GM21619 (cell line): ENCODE measurements around the gene IP6K3.

Source experiments
- ATAC-seq: cut with Tn5 transposase; IDR thresholded peaks from one replicate; pipeline ENCODE4 v1.9.1; 2021; ENCODE audit not compliant: unreplicated experiment

Gene IP6K3

DNA sequence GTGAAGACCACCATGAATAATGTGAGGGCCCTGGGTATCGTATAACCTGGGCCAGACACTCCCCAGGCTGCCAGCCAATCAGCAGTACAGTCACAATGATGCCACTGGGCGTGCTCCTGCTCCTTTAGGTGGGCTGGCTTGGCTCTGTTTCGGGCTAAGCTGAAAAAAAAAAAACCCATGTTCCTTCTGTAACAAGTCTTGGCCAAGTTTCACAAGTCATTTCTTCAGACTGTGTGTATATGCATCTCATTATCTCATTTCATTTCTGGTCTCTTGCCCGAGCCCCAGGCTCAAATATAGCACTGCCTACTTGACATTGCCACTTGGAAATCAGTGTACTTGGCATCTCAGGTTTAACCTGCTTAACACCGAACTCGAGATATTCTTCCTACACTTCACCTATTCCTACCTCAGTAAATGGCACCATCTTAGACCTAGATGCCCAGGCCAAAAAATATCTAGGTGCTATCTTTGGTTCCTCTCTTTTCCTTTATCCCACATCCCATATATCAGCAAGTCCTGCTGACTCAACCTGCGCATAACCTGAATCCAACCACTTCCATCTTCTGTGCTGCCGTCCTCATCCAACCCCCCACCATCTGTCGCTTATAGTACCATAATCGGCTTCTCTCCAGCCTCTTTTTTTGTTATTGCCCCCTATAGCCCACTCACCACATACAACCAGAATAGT is 37.0 kb downstream of the IP6K3 start:
- no peak for ATAC-seq

DNA sequence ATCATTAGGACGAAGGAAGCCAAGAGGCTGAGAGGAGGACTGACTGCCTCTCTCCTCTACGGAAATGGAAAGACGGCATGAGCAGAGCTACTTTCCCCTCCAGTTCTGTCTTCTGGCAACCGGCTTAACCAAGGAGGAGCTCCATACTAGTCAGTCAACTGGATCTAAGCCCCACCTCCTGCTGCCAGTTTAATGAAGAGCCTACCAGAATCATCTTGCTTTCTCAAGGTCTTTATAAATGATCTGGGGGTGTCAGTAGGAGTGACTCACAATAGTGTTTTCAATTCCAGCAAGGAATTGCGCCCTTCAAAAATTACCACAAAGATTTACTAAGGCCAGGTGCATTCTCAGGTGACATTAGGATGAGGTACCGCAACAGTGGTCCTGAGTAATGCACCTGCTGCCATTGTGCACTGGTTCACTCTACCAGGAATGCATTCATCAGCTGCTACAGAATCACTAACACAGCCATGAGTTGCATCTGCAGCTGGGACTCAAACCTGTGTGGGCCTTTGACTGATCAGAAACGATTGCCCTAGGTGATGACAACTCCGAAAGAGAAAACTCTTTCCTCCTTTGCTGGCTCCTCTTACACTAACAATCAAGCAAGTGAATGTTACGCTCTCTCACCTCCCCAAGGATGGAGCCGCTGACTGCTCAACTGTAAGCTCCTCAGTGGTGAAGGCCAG is 38.0 kb downstream of the IP6K3 start:
- no peak for ATAC-seq

DNA sequence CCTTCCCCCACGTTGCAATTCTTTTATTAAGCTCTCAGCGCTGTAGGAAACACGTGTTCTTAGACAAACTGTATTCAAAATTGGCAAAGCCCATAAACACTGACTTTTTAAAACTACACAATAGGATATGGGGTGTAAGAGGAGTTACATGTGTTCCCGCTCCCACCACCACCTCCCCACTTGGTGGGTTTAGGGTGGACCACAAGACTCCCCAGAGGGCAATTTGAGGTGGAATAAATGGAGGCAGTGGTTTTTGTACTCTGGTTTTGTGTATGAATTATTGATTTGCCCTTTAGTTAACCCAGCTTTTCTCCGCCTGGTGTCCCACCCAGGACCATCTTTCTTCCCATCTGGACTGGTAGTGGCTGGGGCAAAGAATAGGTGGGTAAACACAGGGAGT is 38.9 kb downstream of the IP6K3 start:
- no peak for ATAC-seq

- ATAC-seq = no peak
These were observed 40.6 kb downstream of the IP6K3 start for GRCh38 chr6:33705955-33706725.

DNA sequence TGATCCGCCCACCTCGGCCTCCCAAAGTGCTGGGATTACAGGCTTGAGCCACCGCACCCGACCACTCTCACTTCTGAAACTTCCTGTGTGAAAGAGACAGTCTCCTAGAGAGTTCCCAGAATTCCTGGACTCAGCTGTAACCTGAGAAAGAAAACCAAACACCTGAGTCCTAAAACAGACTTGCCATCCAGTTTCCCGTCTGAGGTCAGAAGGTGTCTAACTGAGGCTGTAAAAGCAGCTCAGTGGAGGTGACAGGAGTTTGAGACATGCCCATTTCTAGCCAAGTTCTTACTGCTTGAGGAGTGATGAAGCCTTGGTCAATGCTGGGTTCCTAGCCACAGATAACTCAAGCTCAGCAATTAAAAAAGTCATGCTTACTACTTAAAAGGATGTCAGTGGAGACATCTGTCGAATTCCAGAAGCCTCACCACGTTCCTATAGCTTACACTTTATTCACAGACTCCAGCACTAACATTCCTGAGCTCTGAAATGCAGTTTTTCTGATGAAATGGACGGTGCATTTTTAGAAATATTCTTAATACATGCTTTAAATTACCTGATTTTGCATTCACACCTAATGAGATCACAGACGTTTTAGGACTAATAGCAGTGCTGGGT is 41.3 kb downstream of the IP6K3 start:
- no peak for ATAC-seq

GRCh38 chr6:33704215-33705066 is 42.3 kb downstream of the IP6K3 start:
- no peak for ATAC-seq

GRCh38 chr6:33702345-33702977 is 44.2 kb downstream of the IP6K3 start:
- no peak for ATAC-seq

GRCh38 chr6:33700391-33701050 is 46.2 kb downstream of the IP6K3 start:
- peak; percentile 42 for ATAC-seq

- no peak for ATAC-seq
These were observed 47.0 kb downstream of the IP6K3 start for GRCh38 chr6:33699739-33700138.

DNA sequence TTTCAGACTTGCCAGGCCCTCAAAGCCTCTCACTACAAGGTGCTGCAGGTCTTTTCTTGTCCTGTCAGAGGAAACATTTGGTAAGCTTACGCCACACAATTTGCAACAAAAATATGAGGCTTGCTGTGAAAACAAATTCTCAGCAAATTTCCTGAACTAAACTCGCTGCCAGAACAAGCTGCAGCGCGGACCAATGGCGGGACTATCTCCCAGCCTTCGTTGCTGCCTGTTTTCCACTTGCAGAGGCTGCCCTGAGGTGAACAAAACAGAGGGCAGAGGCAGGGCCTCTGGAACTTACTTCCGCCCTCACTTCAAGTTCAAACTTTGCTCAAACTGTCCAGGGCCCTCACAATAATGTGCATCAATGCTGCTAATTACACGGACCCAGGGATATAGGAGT is 47.6 kb downstream of the IP6K3 start:
- no peak for ATAC-seq

- no peak for ATAC-seq
These were observed 48.2 kb downstream of the IP6K3 start for GRCh38 chr6:33698494-33698893.

DNA sequence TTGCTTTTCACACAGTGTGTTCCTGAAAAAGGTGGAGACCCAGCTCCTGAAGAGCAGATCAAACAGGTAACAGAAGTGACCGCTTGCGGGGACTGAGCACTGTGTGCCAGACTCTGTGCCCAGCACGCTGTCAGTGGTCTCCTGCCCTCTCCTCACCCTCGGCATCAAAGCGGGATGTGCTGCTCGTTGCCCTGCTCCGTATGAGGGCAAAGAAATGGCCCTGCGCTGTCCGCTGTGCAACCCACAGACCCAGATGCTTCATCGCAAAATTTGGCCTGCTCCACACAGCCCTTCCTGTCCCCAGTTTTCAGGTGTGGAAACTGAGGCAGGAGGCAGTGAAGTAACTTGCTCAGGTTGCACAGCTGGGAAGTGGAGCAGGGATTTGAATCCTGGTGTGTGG is 48.9 kb downstream of the IP6K3 start:
- ATAC-seq = no peak

DNA sequence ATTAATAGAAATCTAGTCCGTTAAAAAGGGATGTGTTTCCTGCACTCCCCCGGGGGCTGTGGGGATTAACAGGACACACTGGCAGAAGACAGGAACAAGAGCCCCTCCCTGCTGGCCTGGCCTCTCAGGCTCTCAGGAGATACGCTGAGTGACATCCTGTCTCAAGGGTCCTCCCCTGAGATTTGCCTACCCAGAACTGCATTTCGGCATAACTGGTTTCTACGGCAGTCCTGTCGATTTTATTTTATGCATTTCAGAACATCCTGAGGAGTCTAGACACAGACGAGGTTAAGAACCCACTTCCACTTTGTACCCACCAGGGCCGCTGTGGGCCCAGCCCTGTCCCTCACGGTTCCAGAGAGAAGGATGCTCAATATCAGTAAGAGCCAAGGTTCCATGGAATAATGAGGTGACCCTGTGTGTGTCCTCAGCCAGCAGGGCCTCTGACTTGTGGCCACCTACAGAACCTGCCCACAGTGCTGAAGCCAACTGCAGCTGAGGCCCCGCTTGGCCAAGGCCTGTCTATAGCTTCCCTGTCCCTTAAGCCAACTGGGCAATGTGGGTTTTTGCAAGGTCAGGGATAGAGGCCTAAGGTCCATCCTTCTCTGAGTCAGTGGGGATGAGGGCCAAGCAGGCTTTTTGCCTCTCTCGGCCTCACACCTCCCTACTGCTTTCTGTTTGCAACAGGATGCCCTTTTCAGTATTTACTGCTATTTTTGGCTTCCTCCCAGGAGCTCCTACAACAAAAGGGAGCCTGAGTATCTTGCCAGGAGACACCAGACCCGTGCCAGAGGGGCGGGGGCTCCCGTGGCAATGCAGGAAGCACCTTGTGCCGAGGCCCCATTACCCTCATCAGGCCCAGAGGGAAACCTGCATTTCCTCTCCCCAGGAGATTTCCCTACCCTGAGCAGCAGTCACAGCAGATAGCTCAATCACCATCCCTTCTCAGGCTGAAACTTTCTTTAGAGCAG is 49.9 kb downstream of the IP6K3 start:
- ATAC-seq = no peak

GRCh38 chr6:33696076-33696475 is 50.6 kb downstream of the IP6K3 start:
- ATAC-seq = no peak

GRCh38 chr6:33695451-33695887 is 51.2 kb downstream of the IP6K3 start:
- no peak for ATAC-seq

GRCh38 chr6:33694977-33695376 is 51.7 kb downstream of the IP6K3 start:
- no peak for ATAC-seq

- no peak for ATAC-seq
These were observed 52.2 kb downstream of the IP6K3 start for GRCh38 chr6:33694401-33694931.
